Activated CD8-positive, alpha-beta T cell treated with anti-CD3 and anti-CD28 coated beads, Interleukin-2, amount 10 ng/mL, durations not matched to agents 7 days and 5 days (primary cell): Measurements from ENCODE around the gene CARD11. TPM values are rescaled to one million over a fixed set of nuclear protein-coding genes. Genes with fewer than 3 reads are reported as not detected.
A peak's percentile ranks its signal among the peaks of the same experiment; 100 is the strongest.
"Not testable (repeated sequence)": the region's sequence is repeated elsewhere in the genome, so short reads cannot be mapped to it uniquely, and the experiment has no call there.

Source experiments
- ATAC-seq: fragments of 150-1000 bp; cut with Tn5 transposase; one replicate; pipeline ENCODE4 v1.10.0; 2021; ENCODE audit warnings: moderate library complexity
- CTCF ChIA-PET: fragments of 350-600 bp; sonication (Branson Sonifier 250); formaldehyde crosslinking; loops from one replicate; lab custom pipeline; 2021; ENCODE audit warnings: antibody characterized with exemption; lab: Charles Lee
- POLR2A ChIA-PET: fragments of 350-600 bp; sonication (Branson Sonifier 250); formaldehyde crosslinking; loops from one replicate; lab custom pipeline; 2021; ENCODE audit warnings: antibody characterized with exemption; lab: Charles Lee
- DNase-seq: peaks from one replicate; pipeline ENCODE4 v3.0.0-alpha.2; 2020
- H3K27ac Mint-ChIP-seq: one replicate; pipeline ENCODE4 v1.8.0; 2021; ENCODE audit warnings: mild to moderate bottlenecking, mixed read lengths
- H3K27me3 Mint-ChIP-seq: one replicate; pipeline ENCODE4 v1.8.0; 2021; ENCODE audit warnings: low read depth, mixed read lengths
- H3K36me3 Mint-ChIP-seq: one replicate; pipeline ENCODE4 v1.8.0; 2021; ENCODE audit warnings: low read depth, mixed read lengths
- H3K4me1 Mint-ChIP-seq: one replicate; pipeline ENCODE4 v1.8.0; 2021; ENCODE audit warnings: low read depth, mixed read lengths
- H3K4me3 Mint-ChIP-seq: one replicate; pipeline ENCODE4 v1.8.0; 2021; ENCODE audit warnings: mild to moderate bottlenecking, mixed read lengths
- H3K9me3 Mint-ChIP-seq: one replicate; pipeline ENCODE4 v1.8.0; 2022; ENCODE audit warnings: mixed read lengths; ENCODE audit not compliant: insufficient read depth
- total RNA-seq, 2 experiments: library from RNA; stranded (reverse); gene quantifications; one replicate each; pipeline ENCODE4 v1.2.3, GENCODE V29; 2021

Gene CARD11
- total RNA-seq, 2 experiments from 2014 or later = 178 TPM

DNA sequence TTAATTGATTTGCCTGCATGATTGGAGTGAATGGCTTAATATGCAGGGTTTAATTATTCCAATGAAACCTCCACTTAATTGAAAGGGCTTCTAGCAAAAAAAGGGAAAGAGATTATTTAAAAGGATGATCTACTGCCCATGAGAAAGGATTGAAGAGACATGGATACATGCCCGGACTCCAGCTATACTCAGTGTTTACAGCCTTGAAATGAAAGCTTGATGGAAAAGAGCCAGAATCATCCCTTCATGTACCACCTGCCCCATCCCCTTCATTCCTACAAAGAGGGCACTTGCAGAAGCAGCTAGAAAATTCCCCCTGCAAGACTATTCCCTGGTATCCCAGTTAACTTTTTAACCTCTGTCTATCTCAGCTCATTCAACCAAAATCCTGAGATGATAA lies 78.4 kb downstream of the CARD11 start:
- ATAC-seq (no peak), DNase-seq (peak; percentile 5)
- Mint-ChIP-seq H3K4me3 (no peak overlapping the region), H3K36me3 (peaks cover 63% of the 10 kb centered on the region), H3K27me3 (no peaks in the 10 kb centered on the region), H3K27ac (no peak overlapping the region), H3K4me1 (peaks cover 37% of the 10 kb centered on the region), H3K9me3 (peaks cover 23% of the 10 kb centered on the region)
- POLR2A ChIA-PET = interaction anchor here (1.1 kb wide), 1 partner anchor 41 kb away, joined by 3 read pairs; no protein-coding TSS in a partner anchor
- CTCF ChIA-PET = interaction anchor here (1.6 to 2.6 kb wide), 3 partner anchors 11 to 190 kb away, joined by 4 to 9 read pairs (median 8); no protein-coding TSS in a partner anchor

DNA sequence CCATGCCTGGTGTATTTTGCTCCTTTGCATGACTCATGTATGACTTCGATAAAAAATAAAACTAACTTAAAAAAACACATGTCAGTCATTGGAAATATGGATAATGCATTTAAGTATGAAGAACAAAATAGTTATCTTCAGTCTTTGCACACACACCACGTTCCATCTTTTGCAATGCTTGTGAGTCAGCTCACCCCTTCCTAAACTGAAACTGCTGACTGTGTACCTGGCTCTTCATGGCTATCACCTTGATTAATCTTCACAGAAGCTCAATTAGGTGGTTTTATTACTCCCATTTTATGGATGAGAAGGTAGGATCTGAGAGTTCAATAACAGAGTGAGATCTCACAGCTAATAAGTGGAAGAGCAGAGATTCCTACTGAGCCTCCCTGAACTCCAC lies 79.5 kb downstream of the CARD11 start:
- Mint-ChIP-seq H3K4me1 (peaks cover 47% of the 10 kb centered on the region), H3K9me3 (peaks cover 23% of the 10 kb centered on the region), H3K36me3 (peaks cover 73% of the 10 kb centered on the region), H3K27me3 (no peaks in the 10 kb centered on the region), H3K27ac (no peak overlapping the region), H3K4me3 (no peak overlapping the region)
- ChIA-PET CTCF (interaction anchor here (1.0 to 2.6 kb wide), 4 partner anchors 10 to 191 kb away, joined by 4 to 9 read pairs (median 6); no protein-coding TSS in a partner anchor), POLR2A (no interaction called here)
- ATAC-seq (no peak), DNase-seq (no peak)

DNA sequence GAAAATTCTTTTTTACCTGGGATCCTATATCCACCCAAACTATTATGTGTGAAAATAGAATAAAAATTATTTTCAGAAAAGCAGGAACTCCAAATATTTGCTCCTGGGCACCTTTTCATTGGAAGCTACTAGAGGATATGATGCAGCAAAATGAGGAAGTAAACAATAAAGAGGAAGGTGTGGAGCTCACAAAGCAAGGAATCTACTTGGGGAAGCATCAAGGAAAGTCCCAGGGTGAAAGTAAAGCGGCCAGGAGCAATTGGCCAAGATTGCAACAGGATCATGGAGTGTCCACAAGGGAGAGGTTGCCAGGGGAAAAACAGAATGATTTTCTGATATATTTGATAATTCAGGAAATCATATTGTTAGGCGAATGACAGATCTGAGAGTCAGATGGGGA lies 80.8 kb downstream of the CARD11 start:
- Mint-ChIP-seq H3K9me3 (peaks cover 23% of the 10 kb centered on the region), H3K27ac (peak overlapping the region; percentile 35), H3K4me3 (no peak overlapping the region), H3K4me1 (peaks cover 60% of the 10 kb centered on the region), H3K36me3 (peaks cover 85% of the 10 kb centered on the region), H3K27me3 (no peaks in the 10 kb centered on the region)
- ChIA-PET CTCF (interaction anchor here (0.6 to 1.1 kb wide), 2 partner anchors 68 to 98 kb away, joined by 3 read pairs; no protein-coding TSS in a partner anchor), POLR2A (interaction anchor here (0.6 kb wide), 1 partner anchor 188 kb away, joined by 3 read pairs; no protein-coding TSS in a partner anchor)
- no peak for DNase-seq
- ATAC-seq = no peak

DNA sequence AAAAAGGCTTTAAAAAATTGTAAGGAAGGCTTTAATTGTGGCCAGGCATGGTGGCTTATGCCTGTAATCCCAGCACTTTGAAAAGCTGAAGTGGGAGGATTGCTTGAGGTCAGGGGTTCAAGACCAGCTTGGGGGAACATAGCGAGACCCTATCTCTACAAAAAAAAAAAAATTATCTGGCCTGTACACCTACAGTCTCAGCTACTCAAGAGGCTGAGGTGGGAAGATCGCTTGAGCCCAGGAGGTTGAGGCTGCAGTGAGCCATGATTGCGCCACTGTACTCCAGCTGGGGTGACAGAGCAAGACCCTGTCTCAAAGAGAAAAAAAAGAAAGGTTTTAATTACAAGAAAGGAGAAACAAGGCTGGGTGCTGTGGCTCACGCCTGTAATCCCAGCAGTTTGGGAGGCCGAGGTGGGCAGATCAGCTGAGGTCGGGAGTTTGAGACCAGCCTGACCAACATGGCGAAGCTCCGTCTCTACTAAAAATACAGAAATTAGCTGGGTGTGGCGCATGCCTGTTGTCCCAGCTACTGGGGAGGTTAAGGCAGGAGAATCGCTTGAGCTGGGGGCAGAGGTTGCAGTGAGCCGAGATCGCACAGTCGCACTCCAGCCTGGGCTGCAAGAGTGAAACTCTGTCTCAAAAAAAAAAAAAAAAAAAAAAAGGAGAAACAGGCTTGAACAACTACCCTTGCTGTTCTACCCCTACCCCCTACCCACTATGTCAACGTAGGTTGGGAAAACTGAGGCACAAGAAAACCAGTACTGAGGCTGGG lies 83.7 kb downstream of the CARD11 start:
- DNase-seq (no peak), ATAC-seq (no peak)
- peak overlapping the region; percentile 15 for H3K4me3 Mint-ChIP-seq
- CTCF ChIA-PET = interaction anchor here (1.6 to 1.9 kb wide), 2 partner anchors 23 to 105 kb away, joined by 5 read pairs; no protein-coding TSS in a partner anchor
- peaks cover 78% of the 10 kb centered on the region for H3K4me1 Mint-ChIP-seq
- no peaks in the 10 kb centered on the region for H3K27me3 Mint-ChIP-seq
- no peaks in the 10 kb centered on the region for H3K9me3 Mint-ChIP-seq
- H3K27ac Mint-ChIP-seq = peak overlapping the region; percentile 84
- peaks cover 74% of the 10 kb centered on the region for H3K36me3 Mint-ChIP-seq
- POLR2A ChIA-PET = interaction anchor here (0.6 to 1.2 kb wide), 3 partner anchors 18 to 645 kb away, joined by 3 to 4 read pairs (median 3); no protein-coding TSS in a partner anchor

DNA sequence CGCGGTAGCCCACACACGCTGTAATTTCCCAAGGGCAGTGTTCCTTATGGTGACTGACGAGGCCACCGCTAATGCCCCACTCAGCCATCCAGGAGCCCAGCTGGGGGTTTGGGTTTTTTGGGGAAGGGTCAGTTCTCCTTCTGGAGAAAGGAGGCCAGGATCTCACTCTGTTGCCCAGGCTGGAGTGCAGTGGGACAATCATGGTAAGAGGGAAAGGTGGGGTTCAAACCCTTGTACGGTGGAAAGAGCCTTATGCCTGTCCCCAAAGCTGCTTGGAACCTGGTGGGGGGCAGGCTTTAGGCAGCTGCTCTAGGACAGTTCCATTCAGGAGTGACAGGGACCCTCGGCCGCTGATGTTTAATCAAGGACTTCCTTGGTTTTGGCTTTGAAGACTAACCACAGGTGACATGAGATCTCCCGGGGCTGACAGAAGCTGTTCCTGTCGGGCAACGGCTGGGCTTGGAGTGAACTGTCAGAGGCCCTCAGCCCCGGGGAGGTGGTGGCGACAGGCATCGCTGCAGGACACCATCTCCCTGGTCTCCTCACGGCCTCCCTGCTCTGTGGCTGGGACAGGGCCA lies 84.5 kb downstream of the CARD11 start:
- peaks cover 84% of the 10 kb centered on the region for H3K4me1 Mint-ChIP-seq
- peak overlapping the region; percentile 84 for H3K27ac Mint-ChIP-seq
- H3K4me3 Mint-ChIP-seq = peak overlapping the region; percentile 15
- H3K9me3 Mint-ChIP-seq = no peaks in the 10 kb centered on the region
- ATAC-seq = peak; percentile 31
- CTCF ChIA-PET = interaction anchor here (1.6 to 1.9 kb wide), 2 partner anchors 23 to 106 kb away, joined by 5 read pairs; no protein-coding TSS in a partner anchor
- POLR2A ChIA-PET = interaction anchor here (1.2 kb wide), 2 partner anchors 12 to 19 kb away, joined by 3 to 4 read pairs; no protein-coding TSS in a partner anchor
- peaks cover 75% of the 10 kb centered on the region for H3K36me3 Mint-ChIP-seq
- DNase-seq = peak; percentile 51
- H3K27me3 Mint-ChIP-seq = no peaks in the 10 kb centered on the region

DNA sequence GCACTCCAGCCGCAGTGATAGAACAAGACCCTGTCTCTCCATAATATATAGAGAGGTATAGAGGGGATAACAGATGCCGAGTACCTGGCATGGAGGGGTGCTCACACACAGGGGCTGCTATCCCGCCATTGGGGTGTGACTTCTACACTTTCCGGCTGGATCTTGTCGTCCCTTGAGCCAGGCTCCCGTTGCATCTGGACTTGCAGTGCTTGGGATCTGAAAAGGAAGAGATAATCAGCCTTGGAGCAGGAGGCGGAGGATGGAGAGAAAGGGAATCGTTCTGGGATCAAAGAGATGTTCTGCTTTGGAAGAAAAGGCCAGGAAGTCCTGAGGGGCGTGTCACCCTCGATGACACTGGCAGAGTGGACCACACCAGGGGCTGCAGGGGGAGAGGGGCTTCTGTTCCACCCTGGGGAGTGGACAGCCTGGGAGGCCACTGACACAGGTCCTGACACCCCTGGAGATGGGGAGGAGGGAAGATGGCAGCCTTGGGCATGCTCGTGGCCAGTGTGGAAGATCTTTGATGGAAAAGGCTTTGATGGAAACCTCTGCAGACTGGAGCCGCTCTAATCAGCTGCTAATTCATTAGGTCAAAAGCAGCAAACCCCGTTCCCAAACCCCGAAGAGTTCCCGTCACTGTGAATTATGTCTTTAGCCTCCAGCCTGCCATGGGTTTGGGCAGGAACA lies 85.1 kb downstream of the CARD11 start:
- Mint-ChIP-seq H3K9me3 (no peaks in the 10 kb centered on the region), H3K4me1 (peaks cover 91% of the 10 kb centered on the region), H3K4me3 (no peak overlapping the region), H3K27ac (peak overlapping the region; percentile 84), H3K36me3 (peaks cover 80% of the 10 kb centered on the region), H3K27me3 (no peaks in the 10 kb centered on the region)
- ChIA-PET POLR2A (interaction anchor here (1.2 kb wide), 1 partner anchor 13 kb away, joined by 4 read pairs; no protein-coding TSS in a partner anchor), CTCF (interaction anchor here (1.6 to 1.9 kb wide), 2 partner anchors 24 to 106 kb away, joined by 5 read pairs; no protein-coding TSS in a partner anchor)
- ATAC-seq = no peak
- no peak for DNase-seq

DNA sequence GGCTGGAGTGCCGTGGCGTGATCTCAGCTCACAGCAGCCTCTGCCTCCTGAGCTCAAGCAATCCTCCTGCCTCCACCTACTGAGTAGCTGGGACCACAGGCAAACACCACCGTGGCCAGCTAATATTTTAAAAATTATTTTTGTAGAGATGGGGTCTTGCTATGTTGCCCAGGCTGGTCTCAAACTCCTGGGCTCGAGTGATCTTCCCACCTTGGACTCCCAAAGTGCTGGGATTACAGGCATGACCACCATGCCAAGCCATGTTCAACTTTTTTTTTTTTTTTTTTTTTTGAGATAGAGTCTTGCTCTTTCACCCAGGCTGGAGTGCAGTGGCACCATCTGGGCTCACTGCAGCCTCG lies 86.3 kb downstream of the CARD11 start:
- Mint-ChIP-seq H3K36me3 (peaks cover 82% of the 10 kb centered on the region), H3K27ac (peak overlapping the region; percentile 84), H3K4me1 (peaks cover 90% of the 10 kb centered on the region)
- not testable (repeated sequence) for H3K4me3 Mint-ChIP-seq, DNase-seq, H3K9me3 Mint-ChIP-seq, ATAC-seq, H3K27me3 Mint-ChIP-seq
- CTCF ChIA-PET = interaction anchor here (1.0 to 1.5 kb wide), 3 partner anchors 63 to 197 kb away, joined by 3 to 7 read pairs (median 4); no protein-coding TSS in a partner anchor
- POLR2A ChIA-PET = interaction anchor here (1.0 to 1.5 kb wide), 2 partner anchors 84 to 162 kb away, joined by 3 read pairs; no protein-coding TSS in a partner anchor

DNA sequence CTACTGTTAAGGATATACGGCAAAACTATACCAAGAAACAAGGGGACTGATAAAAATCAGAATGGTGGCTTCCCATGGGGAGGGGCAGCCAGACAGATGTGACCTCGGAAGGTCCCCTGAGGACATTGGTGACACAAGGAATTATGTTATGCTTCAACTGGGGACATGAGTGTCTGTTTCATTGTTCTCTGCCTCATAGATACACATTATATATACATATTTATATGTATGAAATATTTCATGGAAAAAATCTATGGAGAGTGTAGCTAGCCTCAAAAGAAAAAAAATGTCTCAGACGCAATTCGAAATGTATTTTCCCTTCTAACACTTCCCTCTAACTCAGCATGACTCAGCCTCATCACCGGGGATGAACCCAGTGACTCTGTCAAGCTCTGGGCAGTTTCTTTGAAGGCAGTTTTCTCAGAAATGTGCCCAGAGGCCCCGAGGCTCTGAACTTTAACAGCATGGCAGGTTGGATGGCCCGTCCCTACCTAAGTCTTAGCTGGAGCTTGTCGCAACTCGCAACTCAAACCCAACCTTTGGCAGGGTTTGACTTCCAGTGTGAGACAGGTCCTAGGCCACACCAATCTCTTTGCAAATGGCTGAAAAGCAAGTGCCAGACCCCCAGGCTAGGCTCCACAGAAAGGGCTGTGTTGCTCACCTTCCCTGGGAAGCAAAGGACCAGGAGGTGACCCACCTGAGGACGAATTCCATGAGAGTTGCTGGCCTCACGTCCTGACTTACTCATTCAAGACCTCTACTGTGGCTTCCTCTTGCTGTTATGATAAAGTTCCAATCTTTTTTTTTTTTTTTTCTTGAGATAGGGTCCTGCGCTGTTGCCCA lies 86.9 kb downstream of the CARD11 start:
- CTCF ChIA-PET = interaction anchor here (0.6 to 1.5 kb wide), 7 partner anchors 12 to 198 kb away, joined by 3 to 7 read pairs (median 3); no protein-coding TSS in a partner anchor
- ATAC-seq = peak; percentile 57

DNA sequence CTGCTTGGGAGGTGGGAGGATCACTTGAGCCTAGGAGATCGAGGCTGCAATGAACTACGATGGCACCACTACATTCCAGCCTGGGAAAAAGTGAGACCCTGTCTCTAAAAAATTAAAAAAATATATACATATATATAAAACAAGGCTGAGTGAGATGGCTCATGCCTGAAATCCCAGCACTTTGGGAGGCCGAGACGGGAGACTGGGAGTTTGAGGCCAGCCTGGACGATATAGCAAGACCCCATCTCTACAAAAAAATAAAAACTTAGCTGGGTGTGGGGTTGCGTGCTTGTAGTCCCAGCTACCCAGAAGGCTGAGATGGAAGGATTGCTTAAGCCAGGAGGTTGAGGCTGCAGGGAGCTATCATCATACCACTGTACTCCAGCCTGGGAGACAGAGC lies 87.6 kb downstream of the CARD11 start:
- ATAC-seq (no peak), DNase-seq (no peak)
- Mint-ChIP-seq H3K36me3 (peaks cover 83% of the 10 kb centered on the region), H3K4me1 (peaks cover 91% of the 10 kb centered on the region), H3K27me3 (no peaks in the 10 kb centered on the region), H3K4me3 (no peak overlapping the region), H3K27ac (peak overlapping the region; percentile 92), H3K9me3 (peaks cover 2% of the 10 kb centered on the region)
- POLR2A ChIA-PET = interaction anchor here (0.6 to 1.5 kb wide), 3 partner anchors 11 to 164 kb away, joined by 3 to 4 read pairs (median 3); no protein-coding TSS in a partner anchor
- CTCF ChIA-PET = interaction anchor here (0.6 to 1.5 kb wide), 6 partner anchors 11 to 199 kb away, joined by 3 to 7 read pairs (median 3); no protein-coding TSS in a partner anchor

More for the DNA sequence above, 86.9 kb downstream of the CARD11 start:
- peaks cover 89% of the 10 kb centered on the region for H3K4me1 Mint-ChIP-seq
- H3K27me3 Mint-ChIP-seq = no peaks in the 10 kb centered on the region
- peak overlapping the region; percentile 70 for H3K27ac Mint-ChIP-seq
- H3K4me3 Mint-ChIP-seq = no peak overlapping the region
- POLR2A ChIA-PET = interaction anchor here (0.6 to 1.5 kb wide), 3 partner anchors 10 to 163 kb away, joined by 3 to 4 read pairs (median 3); no protein-coding TSS in a partner anchor
- DNase-seq = peak; percentile 66
- H3K36me3 Mint-ChIP-seq = peaks cover 82% of the 10 kb centered on the region
- no peaks in the 10 kb centered on the region for H3K9me3 Mint-ChIP-seq

DNA sequence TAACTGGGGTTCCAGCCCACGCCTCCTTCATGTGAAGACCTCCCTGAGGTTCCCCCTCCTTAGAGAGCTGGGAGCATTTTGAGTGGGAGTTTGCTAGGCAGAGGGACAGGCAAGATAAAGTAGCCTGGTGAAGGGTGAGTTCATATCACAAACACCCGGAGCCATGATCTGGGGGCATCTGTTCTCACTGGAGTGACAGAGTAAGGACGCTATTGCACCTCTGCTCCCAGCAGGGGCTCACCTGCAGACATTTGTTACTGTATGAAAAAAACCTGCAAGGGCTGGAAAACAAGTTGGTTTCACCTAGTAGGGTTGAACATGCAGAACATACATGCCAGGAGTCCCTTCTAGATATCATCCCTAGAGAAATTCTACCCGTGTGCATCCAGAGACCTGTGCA lies 88.4 kb downstream of the CARD11 start:
- DNase-seq (no peak), ATAC-seq (no peak)
- CTCF ChIA-PET = interaction anchor here (1.2 to 2.2 kb wide), 2 partner anchors 10 to 86 kb away, joined by 3 to 9 read pairs; no protein-coding TSS in a partner anchor
- H3K36me3 Mint-ChIP-seq = peaks cover 85% of the 10 kb centered on the region
- H3K9me3 Mint-ChIP-seq = peaks cover 10% of the 10 kb centered on the region
- H3K27ac Mint-ChIP-seq = peak overlapping the region; percentile 92
- H3K4me1 Mint-ChIP-seq = peaks cover 93% of the 10 kb centered on the region
- H3K27me3 Mint-ChIP-seq = no peaks in the 10 kb centered on the region
- H3K4me3 Mint-ChIP-seq = no peak overlapping the region
- POLR2A ChIA-PET = interaction anchor here (2.1 kb wide), 1 partner anchor 23 kb away, joined by 5 read pairs; no protein-coding TSS in a partner anchor
